ENCODE data around the gene SLC51A. TPM values are rescaled to one million over a fixed set of nuclear protein-coding genes. Genes with fewer than 3 reads are reported as not detected.
"Not testable (repeated sequence)": the region's sequence is repeated elsewhere in the genome, so short reads cannot be mapped to it uniquely, and the experiment has no call there.

Gene SLC51A
- total RNA-seq, 1 donor from 2014 or later: not detected

DNA sequence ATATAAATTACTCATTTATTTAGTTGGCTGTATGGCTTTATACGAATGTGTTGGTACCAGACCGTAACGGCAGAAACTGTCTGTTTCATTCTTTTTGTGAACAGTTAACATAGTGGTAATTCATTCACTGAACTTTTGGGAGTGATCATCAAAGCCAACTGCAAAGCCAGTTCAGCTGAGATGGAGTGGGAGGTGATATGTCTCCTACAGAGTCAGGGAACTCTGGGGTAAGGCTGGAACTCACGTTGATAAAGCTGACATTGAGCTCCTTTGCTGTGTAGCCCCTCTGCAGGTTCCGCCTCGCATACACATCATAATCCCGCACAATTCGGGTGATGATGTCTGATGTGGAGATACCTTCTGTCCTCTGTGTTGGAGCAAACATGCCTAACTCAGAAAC is 25.4 kb downstream of the SLC51A start:
- no peak for DNase-seq

DNA sequence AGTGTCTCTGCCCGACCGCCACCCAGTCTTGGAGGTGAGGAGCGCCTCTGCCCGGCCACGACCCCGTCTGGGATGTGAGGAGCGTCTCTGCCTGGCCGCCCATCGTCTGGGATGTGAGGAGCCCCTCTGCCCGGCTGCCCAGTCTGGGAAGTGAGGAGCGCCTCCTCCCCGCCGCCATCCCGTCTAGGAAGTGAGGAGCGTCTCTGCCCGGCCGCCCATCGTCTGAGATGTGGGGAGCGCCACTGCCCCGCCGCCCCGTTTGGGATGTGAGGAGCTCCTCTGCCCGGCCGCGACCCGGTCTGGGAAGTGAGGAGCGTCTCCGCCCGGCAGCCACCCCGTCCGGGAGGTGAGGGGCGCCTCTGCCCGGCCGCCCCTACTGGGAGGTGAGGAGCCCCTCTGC is 27.8 kb downstream of the SLC51A start:
- DNase-seq: not testable (repeated sequence)

DNA sequence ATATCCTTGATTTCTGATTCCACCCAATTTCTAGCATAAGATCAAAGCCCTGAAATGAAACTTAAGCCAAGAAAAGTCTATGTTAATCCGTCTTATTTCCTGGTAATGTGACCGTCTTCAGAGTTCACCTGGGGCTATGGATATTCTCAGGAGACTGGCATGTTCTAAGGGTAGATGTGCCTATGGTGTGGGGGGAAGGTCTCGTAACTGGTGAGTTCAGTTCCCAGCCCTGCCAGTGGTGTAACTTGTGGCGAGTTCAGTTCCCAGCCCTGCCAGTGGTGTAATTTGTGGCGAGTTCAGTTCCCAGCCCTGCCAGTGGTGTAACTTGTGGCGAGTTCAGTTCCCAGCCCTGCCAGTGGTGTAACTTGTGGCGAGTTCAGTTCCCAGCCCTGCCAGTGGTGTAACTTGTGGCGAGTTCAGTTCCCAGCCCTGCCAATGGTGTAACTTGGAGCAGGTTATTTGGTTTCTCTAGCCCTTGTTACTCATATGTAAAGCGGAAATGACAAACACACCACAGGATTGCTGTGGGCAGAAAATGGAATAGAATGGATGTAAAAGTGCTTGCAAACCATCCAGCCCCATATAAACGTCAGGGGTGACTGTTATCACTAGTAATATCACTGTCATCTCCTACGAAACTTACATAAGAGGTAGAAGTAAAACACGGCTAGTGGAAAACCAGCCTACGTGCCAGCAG is 30.4 kb downstream of the SLC51A start:
- no peak for DNase-seq

DNA sequence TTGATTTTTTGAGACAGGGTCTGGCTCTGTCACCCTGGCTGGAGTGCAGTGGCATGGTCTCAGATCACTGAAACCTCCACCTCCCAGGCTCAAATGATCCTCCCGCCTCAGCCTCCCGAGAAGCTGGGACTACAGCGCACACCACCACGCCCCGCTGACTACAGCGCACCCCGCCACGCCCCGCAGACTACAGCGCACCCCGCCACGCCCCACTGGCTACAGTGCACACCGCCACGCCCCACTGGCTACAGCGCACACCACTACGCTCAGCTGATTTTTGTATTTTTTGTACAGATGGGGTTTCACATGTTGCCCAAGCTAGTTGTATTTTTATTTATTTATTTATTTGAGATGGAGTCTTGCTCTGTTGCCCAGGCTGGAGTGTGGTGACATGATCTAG is 35.6 kb downstream of the SLC51A start:
- DNase-seq: no peak

DNA sequence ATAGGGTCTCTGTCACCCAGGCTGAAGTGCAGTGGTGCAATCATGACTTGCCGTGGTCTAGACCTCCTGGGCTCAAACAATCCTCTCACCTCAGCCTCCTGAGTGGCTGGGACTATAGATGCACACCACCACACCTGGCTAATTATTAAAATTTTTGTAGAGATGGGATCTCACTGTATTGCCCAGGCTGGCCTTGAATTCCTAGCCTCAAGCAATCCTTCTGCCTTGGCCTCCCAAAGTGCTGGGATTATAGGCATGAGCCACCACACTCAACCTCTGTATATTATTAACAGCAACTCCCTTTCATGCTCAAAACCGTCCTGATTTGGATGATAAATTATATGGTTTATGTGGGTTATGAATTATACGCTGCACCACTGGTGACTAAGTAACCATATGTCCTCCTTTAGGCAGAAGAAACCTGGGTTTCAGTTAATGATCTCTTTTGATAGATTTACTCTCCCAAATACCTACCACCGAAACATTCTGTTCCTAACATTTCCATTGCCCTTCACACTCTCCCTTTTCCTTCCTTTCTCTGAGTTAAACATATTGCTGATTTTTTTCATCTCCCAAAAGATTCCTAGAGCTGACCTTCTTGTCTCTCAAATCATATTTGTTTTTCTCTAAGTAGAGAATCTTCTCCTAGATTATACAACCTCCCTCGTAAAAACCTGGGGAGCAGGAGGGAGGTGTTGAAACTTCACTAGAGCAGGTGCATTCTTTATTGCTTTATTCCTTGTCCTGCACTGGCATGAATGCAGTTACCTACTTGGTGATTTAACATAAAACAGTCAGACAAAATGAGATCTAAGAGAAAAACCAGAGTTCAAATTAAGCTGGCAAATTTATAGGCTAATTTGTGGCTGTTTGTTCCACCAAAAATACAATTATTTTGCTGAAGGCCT is 38.3 kb downstream of the SLC51A start:
- no peak for DNase-seq

DNA sequence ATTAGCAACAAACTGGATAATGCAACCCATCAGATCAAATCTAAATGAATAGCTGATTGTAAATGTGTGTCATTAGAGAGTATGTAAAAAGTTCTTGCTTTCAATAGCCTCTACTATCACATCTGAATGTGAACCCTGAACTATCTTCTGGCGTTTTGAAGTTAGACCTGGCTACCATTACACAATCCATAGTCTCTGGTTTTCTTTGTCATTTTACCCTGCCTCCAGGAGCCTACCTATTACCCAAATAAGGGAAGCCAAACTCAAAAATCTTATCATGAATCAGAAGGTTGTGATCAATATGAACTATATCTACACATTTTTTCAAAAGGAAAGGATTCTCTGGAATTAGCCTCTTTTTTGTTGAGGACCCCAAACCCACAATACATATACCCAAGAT is 39.4 kb downstream of the SLC51A start:
- DNase-seq: no peak

DNA sequence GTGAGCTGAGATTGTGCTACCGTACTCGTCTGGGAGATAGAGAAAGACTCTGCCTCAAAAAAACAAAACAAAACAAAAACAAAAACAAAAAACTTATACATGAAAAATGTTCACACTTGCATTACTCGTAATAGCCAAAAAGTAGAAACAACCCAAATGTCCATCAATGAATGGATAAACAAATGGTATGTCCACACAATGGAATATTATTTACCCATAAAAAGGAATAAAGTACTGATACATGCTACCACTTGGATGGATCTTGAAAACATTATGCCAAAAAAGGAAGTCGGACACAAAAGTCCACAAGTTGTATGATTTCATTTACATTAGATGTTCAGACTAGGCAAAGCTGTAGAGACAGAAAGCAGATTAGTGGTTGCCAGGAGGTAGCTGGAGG is 44.5 kb downstream of the SLC51A start:
- no peak for DNase-seq

DNA sequence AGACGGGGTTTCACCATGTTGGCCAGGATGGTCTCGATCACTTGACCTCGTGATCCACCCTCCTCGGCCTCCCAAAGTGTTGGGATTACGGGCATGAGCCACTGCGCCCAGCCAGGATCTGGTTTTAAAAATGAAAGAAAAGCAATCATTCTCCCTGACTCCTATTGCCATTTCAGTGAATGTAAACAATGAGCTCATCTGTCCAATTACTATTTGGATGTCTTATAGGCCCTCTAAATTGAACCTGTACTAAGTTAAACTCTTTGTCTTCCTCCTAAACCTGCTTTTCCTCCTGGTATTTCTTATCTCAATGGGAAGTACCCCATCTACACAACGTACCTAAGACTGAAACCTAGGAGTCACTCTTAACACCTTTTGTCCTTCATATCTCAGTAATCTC is 47.5 kb downstream of the SLC51A start:
- DNase-seq: no peak

DNA sequence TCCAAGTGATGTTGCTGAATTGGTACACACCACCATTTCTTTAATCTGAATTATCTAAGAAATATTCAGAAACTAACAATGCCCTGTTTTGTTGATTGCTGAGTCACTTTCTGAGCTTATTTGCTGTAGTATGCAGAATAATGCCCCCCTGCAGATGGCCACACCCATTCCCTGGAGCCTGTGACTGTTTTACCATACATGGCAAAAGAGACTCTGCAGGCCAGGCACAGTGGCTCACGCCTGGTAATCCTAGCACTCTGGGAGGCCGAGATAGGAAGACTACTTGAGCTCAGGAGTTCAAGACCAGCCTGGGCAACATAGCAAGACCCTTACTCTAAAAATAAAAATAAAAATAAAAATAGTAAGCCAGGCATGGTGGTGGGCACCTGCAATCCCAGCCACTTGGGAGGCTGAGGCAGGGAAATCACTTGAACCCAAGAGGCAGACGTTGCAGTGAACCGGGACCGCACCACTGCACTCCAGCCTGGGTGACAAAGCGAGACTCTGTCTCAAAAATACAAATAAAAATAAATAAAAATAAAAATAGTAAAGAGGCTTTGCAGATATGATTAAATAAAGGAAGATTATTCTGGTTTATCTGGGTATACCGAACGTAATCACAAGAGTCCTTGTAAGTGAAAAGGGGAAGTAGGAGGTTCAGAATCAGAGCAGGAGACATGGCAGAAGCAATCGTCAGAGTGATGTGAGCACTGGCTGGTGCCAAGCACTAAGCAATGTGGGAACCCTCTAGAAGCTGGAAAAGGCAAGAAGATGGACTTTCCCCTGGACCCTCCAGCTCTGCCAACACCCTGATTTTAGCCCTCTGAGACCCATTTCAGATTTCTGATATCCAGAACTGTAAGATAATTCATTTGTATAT is 52.2 kb downstream of the SLC51A start:
- no peak for DNase-seq

DNA sequence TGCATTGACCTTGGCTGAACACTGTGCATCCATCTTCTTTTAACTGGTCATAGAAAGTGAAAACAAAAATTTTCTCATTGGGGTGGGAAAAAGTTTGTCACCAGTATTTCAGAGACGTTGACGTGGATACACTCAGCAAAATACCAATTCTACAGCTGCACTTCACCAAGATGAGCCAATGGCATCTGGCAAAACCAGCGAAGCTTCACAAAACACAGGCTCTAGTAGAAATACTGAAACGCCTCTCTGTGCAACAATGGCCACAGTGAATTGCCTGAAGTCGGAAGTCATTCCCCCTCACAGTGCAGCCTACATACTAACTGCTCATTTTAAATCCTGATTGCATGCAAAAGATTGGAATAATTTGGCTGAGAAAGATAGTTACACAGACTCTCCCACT is 54.2 kb downstream of the SLC51A start:
- DNase-seq: no peak

DNA sequence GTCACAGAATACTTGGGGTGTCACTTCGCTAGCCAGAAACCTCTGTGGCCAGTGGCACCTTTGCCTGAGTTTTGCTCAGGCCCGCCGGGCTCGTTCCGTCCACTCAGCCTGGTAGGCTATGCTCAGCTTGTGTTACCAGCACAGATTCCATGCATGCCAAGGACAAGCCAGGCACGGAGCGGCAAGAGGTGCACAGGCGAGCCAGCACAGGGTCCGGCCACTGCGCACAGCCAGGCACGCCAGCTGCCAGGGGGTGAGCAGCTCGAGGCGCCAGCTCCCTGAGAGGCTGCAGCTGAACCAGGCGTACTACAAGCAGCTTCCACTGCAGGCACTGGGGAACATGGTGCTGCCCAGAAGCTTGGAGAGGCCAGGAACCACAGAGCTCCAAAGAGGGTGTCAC is 56.5 kb downstream of the SLC51A start:
- DNase-seq: no peak

DNA sequence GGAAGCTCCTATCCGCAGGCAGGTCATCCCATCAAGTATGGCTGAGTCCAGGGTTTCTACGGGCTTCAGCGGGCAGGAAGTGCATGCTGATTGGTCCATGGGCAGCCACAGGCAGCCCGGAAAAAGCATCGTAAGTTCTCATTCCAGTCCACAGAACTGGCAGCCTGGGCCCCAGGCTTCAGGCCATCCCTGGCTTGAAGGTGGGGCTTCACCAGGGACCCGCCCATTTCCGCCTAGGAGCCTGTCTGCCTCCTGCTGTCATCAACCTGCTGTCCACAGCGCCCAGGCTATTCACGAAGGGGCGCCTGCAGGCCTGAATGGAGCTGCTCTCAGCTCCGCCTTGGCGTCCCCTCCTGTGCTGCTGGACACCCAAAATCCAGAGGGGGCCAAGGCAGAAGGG is 57.3 kb downstream of the SLC51A start:
- DNase-seq: no peak

DNA sequence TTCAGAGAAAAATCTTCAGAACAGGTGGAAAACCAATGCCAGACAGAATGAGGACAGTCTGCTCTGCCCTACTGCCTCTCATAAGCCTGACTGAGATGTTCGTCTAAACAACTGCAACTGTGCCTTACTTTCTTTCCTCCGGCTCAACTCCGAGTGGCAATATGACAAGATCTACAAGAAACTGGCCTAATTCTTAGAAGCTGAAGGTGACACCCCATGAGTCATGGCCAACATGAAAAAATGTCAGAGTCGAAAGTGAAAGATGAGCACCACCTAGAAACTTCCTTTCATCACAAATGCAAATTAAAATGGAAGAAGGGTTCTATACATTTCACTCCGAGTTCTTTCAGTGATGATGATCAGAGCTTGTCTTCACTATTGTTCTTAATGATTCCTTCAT is 58.3 kb downstream of the SLC51A start:
- no peak for DNase-seq

DNA sequence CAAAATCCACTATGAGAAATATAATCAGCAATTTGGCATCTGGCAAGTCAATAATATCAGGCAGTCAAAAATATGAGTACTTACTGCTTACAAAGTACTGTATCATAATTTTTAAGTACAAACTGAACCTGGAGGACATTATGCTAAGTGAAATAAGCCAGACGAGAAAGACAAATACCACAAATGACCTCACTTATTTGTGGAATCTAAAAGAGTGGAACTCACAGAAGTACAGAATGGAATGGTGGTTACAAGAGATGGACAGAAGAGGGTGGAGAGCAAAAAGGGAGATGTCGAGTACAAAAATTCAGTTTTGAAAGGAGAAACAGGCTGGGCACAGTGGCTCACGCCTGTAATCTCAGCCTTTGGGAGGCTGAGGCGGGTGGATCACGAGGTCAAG is 58.8 kb downstream of the SLC51A start:
- no peak for DNase-seq

DNA sequence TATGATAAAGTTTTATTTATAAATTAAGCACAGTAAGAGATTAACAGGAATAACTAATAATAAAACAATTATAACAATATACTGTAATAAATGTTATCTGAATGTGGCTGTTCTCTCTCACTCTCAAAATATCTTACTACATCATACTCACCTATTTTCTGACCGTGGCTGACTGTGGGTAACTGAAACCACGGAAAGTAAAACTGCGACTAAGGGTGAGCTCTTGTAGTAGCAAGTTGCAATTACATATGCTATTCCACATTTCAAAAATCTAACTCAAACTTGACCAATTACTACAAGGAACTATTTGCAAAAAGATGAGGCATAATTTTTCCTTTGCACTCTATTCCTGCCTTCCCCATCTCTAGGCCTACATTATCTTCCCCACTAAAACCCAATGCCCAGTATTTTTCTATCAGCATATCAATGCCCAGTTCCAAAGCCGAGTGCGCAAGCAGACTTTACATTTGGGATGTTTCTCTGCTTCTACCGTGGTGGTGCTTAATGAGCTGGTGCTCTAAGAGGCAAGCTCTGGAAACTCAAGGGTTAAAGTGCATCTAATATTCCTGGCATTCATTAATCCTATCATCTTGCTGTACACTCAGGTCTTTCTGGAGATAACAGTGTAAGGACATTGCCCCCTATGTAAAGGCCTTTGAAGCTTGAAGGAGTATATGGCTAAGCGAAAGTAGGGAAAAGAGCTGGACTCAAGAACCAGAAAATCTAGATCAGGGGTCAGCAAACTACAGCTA is 64.5 kb downstream of the SLC51A start:
- DNase-seq: no peak

DNA sequence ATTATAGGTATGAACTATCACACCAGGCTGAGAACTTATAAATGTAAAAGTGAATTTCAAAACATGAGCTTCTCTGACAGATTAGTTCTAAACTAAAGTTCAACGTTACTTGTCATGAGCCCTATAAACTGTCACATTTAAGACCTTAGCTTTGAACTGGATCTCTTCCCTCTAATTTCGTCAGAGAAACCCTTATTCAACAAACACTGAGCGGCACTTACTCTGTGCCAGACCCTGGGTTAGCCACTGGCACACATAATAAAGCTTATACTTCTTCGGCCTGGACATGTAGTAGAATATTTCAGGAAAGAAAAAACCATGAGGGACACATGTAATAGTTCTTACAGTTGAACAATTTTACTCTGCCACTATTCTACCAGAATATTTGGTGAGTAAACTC is 65.6 kb downstream of the SLC51A start:
- DNase-seq: no peak

Small RNAs within 50 kb of the gene (small RNA-seq; reads per million reads assigned to genes)
- not detected for gene RF00019

Other genes with a start within 250 kb of the SLC51A start
- 113 TPM for gene TFRC, start 134.4 kb upstream of the SLC51A start, total RNA-seq
- gene ZDHHC19, start 5.1 kb upstream of the SLC51A start, total RNA-seq: not detected
- 18.6 TPM for gene PCYT1A, start 71.2 kb downstream of the SLC51A start, total RNA-seq
- 33.8 TPM for gene DYNLT2B, start 101.7 kb downstream of the SLC51A start, total RNA-seq
- not detected for gene TM4SF19, start 121.9 kb downstream of the SLC51A start, total RNA-seq
- gene UBXN7, start 215.9 kb downstream of the SLC51A start, total RNA-seq: 65.0 TPM

Measured in occipital lobe (tissue), 3 donors.